GM18499 (cell line): ENCODE data around the gene MUL1.

ENCODE experiments used
- ATAC-seq: cut with Tn5 transposase; IDR thresholded peaks from one replicate; pipeline ENCODE4 v1.9.1; 2021; ENCODE audit warnings: moderate number of reproducible peaks; ENCODE audit not compliant: insufficient read depth, unreplicated experiment

MUL1 gene

DNA sequence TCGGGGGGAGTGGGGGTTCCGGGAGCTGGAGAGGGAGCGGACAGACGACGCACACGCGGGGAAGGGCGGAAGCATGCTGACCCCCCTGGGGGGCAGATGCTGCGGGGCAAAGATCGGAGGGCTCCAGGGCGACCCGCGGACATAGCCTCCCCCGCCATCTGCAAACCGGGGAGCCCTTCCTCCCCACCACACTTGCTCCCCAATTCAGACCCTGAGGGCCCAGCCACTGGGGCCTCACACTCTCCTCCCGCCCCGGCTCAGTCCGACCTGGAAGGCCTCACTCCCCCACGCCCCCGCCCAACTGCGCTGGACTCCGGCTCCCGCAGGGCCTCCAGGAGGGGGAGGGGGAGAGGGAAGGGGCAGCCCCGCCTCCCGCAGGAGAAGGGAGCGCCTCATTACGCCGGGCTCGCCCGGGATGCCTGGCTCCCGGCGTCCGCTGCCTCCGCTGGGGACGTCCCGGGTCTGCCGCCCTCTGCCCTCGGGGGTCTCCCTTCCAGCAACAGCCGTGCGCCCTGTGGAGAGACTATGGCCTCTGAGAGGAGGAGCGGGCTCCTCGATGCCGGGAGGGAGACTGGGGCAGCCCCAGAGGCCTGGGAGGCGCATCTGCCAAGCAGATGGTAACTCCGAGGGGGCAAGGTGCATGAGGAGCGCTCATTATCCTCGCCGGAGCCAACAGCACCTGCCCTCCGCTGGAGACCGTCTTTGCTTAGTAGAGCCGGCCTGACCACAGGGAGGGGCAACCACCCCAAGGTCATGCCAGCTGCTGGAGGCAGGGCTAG lies 21.3 kb downstream of the MUL1 start:
- ATAC-seq = no peak

DNA sequence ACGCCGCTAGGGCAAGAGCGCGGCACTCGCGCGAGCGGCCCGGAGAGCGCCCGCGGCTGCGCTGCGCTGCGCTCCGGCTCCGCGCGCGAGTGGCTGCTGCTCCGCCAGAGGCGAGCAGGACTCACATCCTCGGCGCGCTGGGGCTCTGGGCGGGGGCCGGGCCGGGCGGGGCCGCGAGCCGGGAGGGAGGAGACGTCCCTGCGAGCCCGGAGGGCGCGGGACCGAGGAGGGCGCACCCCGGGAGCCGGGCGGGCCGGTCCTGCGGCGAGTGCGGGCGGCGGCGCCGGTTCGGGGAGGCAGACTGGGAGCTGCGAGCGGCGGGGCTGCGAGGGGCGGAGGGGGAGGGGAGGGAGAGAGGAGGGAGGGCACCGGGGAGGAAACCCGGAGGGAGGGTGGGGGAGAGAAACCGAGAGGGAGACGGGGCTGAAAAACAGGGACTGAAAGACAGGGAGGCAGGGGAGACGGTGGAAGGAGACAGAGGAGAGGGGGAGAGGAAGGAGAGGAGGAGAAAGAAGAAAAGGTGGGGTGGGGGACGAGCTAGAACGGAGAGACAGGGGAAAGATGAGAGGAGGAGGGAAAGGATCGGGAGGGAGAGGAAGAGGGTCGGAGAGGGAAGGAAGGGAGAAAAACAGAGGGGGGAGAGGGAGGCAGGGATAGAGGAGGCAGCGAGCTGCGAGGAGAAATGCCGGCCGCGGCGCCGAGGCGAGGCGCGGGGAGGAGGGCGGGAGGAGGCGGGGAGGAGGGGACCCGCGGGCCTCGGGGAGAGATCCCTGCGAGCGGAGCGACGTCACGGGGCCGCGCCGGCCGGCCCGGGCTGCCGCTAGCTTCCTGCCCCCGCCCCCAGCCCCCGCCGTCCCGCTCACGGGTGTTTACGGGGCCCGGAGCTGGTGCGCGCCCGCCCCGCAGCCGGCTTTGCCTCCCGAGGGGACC lies 22.2 kb downstream of the MUL1 start, which contains the start of gene CAMK2N1:
TSS of gene CAMK2N1 (minus strand) at position 684 of the 930 bp plus-strand sequence. CDS start 831 bp downstream, outside the sequence.
- no peak for ATAC-seq

DNA sequence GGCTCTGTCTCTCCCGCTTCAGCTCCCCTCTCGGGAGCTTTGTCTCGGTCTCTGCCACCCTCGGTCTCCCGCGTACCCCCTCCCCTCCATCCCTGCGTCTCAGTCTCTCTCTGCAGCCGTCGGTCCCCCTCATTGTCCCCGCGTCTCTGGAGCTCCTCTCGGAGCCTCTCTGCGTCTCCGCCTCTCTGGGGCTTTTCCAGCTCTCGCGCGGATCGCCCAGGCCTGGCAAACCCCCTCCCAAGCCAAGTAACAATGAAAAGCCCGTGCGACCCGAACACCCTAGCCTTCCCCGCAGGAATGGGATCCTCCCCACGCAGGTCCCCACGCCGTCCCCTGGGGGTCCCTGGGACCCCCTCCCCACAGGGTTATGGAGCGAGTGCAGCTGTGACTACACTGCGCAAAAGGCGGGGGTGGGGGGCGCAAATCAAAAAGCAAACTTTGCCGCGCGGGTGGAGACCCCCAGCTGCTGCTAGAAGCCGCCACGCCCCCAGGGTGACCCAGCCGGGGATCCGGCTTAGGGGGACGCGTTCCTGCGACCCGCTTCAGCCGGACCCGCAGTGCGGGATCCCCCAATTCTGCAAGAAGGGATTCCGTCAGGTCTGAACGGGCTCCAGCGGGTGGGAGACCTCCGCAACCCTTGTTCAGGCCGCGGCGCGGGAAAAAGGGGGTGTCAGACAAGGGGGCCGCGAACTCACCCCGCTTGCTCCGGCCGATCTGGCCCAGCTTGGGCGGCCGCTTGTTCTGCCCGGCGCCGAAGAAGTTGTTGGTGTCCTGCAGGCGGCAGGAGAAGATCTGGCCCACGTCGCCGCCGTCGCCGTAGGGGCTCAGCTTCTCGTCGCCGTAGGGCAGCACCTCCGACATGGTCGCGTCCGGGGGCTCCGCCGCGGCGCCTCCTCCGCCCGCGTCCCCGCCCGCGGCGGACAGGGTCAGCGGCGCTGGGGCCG lies 23.2 kb downstream of the MUL1 start:
- no peak for ATAC-seq

DNA sequence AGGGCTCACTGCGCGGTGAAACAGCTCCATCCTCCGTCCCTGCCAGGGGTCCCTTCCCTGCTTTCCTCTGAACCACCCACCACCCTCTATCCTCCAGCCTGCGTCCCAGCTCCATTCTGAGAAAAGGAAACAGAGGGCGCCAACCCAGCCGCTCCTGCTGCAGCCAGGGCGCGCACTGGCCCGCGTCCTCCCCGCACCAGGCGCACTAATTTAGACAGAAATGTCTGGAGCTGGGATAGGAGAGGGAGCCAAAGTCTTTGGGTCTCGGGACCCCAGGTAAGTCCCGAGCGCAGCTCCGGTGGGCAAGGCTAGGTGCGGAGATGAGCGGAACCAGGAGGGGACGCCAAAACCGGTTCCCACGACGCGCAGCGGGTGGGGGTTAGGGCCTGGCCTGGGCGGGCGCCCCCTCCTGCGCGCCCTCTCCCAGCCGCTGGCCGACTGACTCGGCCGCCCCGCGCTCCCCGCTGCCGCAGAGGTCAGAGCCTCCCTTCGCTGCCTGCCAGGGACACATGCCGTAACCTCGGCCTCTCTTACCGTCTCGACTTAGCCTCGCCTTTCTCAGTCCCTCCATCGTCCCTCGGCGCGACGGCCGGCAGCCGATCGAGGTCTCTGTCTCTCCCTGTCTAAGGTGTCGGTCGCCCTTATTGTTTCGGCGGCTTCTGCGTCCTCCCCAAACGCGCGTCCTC lies 24.0 kb downstream of the MUL1 start:
- no peak for ATAC-seq

DNA sequence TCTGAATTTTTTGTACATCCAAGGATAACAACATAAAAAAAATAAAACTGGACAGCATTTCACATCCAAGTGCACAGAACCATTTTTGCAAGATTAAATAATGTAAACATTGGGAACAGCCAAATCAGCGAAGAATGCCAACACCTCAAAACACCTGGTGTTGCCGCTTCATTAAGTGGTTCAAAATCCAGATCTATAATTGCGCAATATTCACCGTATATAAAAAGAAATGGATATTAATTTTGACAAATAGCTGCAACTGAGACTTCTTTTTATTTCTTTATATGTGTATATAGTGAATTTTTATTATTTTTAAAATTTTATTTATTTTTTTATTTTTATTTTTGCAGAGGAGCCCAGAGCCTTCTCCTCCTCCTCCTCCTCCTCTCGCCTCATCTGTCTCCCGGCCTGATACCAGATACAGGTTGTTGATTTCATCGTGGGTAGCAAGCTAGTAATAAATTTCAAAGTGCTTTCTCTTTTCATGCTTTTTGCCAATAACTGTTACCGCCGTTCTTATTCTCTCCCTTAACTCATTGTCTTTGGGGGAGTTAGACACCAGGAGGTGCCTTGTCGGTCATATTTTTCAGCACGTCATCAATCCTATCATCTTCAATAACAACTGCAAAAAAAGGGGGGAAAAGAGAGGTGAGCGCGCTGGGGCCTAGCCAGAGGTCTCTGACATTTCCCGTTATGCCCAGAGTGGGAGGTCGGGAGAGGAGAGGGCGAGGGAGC lies 24.7 kb downstream of the MUL1 start:
- ATAC-seq = no peak

DNA sequence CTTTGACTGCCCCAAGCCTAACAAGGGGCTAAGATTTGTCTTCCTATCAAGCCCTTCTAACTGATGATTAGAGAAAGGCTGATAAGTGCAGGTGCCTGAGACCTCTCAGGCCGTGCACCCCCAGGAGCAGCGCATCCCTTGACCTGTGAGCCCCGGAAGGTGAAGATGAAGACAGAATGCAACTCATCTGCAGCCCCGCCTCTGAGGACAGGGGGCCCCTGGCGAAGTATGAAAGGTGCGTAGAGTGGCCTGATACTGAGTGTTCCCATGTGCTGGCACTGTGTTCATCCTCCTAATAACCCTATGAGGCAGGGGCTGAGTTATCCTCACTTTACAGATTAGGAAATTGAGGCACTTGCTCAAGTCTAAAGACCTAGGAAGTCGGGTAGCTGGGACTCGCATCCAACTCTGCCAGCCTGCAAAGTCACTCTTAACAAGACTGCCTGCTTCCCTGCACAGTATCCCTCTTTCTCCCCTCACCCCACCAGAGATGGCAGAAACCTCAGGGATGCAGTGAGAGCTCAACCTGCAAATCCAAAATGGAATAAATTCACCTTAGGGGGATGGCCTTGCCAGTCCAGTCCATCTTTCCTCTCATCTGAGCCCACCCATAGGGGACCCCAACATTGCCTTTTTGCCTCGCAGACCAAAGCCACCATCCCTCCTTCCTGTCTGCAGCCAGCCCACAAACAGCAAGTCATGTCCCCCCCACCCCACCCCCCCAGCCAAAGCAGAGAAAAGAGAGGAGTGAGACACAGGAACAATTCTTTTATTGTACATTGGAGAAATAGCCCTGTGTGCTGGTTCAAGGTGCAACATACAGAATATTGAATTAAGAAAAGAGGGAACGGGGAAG lies 26.1 kb downstream of the MUL1 start:
- no peak for ATAC-seq

DNA sequence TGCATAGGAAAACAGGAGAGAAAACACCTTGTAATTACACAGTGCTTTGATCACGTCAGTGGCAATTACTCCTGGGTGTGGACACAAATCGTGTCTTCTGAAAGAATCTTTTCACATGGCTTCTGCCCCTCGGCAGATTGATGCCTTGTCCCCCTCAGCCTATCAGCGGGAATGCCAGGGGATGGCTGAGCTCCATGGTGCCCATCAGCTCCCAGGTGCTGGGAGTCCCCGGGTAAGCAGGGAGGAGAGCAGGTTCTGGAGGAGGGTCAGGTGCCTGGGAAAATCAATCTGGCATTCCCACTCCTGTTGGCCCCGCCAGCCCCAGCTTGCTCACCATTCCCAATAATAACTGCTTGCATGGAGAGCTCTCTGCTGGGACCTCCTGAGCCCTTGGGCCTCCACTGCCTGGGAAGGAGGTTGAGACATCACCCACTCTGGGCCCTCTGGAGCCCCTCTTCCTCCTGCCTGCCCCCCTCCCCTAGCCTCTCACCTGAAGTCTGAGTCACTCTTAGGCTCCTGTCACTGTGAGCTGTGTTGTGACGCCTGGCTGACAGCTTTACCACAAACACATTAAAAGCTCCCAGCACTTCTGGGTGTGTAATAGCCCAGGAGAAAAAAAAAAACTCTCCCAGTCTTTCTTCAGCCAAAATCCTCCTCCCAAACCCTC lies 26.9 kb downstream of the MUL1 start:
- ATAC-seq = no peak

DNA sequence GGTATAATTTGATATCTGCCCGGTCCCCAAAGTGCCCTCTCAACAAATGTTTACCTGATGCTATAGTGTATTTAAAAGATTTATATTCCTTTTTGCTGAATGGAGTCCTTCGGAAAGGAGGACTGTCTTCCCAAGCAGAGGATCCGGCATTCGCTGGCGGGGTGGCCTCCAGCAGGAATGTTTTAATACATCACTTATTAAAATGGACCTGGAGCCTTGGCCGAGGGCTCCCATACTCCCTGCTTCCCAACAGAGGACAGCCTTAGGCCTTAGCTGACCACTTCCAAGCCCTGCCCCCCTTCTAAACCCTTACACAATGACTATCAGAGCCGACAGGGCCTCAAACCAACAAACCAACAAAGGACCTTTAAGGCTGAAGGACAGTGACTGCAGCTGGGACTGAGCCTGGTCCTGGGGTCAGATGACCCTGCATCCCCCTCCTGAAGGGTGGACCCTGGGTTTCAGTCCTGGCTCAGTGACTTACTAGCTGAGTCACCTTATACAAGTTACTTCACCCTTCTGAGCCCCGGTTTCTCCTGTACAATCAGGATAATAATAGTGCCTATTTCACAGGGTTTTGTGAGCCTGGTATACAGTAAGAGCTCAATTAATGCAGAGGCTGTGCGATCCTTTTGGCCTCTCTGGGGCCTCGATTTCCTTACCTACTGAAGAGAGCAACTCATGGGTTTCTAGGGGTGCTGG lies 27.6 kb downstream of the MUL1 start:
- ATAC-seq = no peak

DNA sequence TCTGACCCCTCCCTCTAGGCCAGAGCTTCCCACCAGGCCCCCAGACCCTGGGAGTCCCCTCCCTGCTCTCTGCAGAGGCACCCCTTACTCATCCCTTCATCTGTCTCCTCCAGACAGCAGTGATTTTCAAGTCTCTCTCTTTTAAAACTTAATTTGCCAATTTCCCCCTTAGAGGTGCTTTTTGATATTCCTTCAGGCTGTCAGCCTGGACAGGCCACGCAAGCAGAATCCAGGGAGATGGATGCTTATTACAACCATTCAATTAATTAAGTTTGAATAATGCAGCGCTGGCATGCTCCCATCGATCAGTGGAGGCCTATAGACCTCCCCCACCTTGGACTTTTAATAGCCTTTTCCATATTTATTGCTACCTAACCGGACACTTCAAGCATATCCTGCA lies 28.1 kb downstream of the MUL1 start:
- ATAC-seq = no peak

DNA sequence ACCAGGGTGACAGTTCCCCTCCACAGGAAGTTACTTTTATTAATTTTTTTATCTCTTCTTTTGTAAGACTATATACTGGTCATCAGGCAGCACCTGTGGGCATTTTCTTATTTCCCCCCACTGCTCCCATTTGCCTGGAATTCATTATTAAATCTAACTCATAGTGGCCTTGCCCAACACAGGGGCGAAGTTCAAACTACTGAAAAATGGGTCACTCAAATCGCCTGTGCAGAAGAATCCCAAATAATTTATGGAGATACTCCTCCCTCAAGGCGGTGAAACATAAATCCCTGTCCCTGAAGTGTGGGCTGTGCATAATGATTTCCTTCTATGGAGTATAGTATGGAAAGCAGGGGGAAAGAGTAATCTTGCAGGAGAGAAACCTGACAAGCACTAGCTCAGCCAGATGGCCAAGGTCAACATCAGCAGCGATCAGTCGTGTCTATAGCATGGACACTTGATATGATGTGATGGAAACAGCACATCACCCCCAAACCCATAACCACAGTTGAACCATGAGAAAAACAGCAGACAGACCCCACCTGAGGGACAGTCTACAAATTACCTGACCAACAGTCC lies 29.8 kb downstream of the MUL1 start:
- ATAC-seq = no peak

DNA sequence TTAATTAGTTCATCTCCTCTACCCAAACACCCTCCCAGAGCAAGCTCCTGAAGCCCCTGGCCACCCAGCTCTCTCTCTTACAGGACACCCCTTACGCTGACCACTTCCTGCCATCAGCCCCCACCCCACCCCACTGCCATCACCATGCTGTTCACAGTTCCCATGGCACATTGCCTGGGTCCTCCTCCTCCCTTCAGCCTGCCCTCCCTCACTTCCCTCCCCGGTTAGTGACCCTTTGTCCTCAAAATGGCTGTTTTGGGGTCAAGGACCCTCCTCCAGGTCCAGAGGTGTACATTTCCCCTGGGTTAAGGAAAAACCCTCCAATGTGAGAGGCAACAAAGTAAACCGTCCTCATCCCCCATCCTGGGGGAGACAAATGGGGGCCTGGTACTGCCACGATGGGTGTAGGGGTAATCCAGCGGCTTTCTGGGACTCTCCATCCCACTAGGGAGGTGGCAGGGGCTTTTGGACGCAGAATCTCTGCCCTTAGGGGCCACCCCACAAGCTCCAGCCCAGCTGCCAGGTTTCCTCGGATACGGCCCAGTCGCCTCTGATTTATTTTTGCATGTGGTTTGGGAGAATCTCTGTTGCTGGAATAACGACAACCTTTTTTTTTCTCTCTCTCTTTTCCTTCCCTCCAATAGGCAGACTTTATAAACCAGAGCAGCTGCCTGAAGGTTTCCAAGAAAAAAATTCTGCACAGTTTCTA lies 30.4 kb downstream of the MUL1 start:
- no peak for ATAC-seq

DNA sequence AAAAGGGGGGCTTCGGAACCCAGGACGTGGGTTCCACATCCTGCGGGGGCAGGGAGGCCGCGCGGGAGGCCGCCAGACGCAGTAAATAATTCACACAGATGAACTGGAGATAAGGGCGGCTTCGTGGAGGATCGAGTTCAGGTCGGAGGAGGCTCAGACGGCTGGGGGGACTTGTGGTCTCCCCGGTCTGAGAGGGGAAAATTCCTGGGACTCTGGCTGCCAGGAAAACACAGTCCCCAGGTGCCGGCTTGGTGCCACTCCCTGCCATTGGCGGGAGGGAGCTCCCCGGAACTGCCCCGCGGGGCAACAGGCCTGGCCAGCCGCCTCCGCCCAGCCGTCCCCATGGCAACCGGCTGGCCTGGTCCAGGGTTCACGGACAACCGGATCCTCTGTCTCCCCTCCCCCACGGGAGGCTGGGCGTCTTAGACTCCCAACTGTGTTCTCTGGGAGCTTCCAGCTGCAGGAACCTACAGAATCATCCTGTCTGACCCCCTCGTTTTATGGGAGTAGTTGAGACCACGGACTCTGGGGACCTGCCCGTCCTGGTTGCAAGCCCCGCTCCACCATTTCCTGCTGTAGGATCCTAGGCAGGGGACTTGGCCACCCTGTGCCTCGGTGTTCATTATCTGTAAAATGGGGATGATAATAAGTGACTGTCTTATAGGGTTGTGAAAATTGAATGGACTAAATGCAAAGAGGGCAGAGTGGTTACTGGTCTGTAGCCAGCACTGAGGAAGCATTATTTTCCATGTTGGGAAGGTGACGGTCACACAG lies 31.5 kb downstream of the MUL1 start:
- ATAC-seq = no peak

DNA sequence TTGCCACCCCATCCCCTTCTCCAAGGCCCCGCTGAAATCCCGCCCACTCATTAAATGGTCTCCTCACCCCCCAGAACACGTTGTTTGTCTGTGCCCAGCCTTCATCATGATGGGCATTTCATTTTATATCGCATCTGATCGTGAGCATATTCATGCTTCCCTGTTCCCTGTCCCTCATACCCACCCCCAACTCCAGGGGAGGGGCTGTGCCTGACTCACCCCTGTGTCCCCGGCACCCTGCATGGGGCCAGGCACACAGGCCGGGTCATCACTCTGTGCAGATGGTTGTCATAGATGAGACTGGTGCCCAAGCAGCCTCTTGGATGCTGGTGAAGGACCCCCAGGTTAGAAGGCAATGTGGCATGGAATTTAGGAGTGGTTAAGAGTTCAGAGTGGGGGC lies 33.0 kb downstream of the MUL1 start:
- ATAC-seq = no peak

DNA sequence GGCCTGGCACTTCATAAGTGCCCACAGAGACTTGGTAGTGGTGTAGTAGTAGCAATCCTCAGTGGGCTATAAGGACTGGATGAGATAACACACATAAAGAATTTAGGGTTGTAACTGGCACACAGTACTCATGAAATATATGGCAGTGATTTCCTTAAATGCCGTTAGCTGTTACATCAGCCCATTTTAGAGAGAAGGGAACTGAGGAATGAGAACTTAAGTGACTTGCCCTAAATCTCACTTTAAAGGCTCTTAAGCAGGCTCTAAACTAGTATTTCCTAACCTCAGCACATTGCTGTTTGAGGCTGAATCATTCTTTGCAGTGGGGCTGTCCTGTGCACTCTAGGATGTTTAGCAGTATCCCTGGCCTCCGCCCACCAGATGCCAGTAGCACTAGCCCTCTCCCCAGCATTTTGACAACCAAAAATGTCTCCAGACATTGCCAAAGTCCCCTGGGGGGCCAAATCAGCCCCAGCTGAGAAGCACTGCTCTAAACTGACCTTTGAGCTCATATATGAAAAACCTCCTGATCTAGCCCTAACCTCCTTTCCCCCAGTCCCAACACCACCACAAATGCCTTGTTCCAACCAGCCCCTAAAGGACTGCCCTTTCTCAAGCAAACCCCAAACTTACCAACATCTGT lies 33.5 kb downstream of the MUL1 start:
- no peak for ATAC-seq

DNA sequence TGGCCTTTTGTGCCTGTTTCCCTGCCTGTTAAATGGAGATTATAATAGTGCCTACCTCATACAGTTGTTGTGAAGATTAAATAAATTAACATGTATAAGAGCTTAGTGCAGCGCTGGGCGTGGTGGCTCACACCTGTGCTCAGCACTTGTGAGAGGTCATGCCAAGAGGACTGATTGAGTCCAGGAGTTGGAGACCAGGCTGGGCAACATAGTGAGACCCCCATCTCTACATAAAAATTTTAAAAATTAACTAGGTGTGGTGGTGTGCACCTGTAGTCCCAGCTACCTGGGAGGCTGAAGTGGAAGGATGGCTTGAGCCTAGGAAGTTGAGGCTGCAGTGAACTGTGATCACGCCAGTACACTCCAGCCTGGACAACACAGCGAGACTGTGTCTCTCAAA lies 34.1 kb downstream of the MUL1 start:
- ATAC-seq = no peak
